ENCODE measurements around the gene TMEM132E. TPM values are rescaled to one million over a fixed set of nuclear protein-coding genes. Genes with fewer than 3 reads are reported as not detected.

The TMEM132E gene
- total RNA-seq, 6 experiments from 2014 or later = not detected

- TF ChIP-seq CTCF (IDR thresholded peaks at IDR 0.05) = no peak
- Mint-ChIP-seq H3K27me3 (ENCODE audit: insufficient read depth) (peaks cover 16% of the 10 kb centered on the region), H3K4me1 (ENCODE audit: low read depth) (no peaks in the 10 kb centered on the region), H3K4me3 (no peak overlapping the region), H3K27ac (no peak overlapping the region), H3K9me3 (no peaks in the 10 kb centered on the region), H3K36me3 (ENCODE audit: low read depth) (no peaks in the 10 kb centered on the region)
- DNase-seq = no peak
Measured at GRCh38 chr17:34539881-34540280, 39.5 kb upstream of the TMEM132E start.

GRCh38 chr17:34542700-34543336, 36.6 kb upstream of the TMEM132E start:
- Mint-ChIP-seq H3K27me3 (ENCODE audit: insufficient read depth) (peaks cover 16% of the 10 kb centered on the region), H3K4me1 (ENCODE audit: low read depth) (no peaks in the 10 kb centered on the region)
- no peak for DNase-seq

GRCh38 chr17:34547453-34548063, 31.8 kb upstream of the TMEM132E start:
- TF ChIP-seq CTCF (IDR thresholded peaks at IDR 0.05) = no peak
- H3K9me3 Mint-ChIP-seq = no peaks in the 10 kb centered on the region
- DNase-seq = no peak
- no peak overlapping the region for H3K27ac Mint-ChIP-seq
- H3K27me3 Mint-ChIP-seq (ENCODE audit: insufficient read depth) = peaks cover 9% of the 10 kb centered on the region
- H3K4me1 Mint-ChIP-seq (ENCODE audit: low read depth) = no peaks in the 10 kb centered on the region
- no peaks in the 10 kb centered on the region for H3K36me3 Mint-ChIP-seq (ENCODE audit: low read depth)
- no peak overlapping the region for H3K4me3 Mint-ChIP-seq

More at GRCh38 chr17:34542700-34543336, 36.6 kb upstream of the TMEM132E start:
- no peak overlapping the region for H3K4me3 Mint-ChIP-seq
- no peaks in the 10 kb centered on the region for H3K36me3 Mint-ChIP-seq (ENCODE audit: low read depth)
- TF ChIP-seq CTCF (IDR thresholded peaks at IDR 0.05) = peak; percentile 96
- no peaks in the 10 kb centered on the region for H3K9me3 Mint-ChIP-seq
- H3K27ac Mint-ChIP-seq = no peak overlapping the region

- no peaks in the 10 kb centered on the region for H3K9me3 Mint-ChIP-seq
- TF ChIP-seq CTCF (IDR thresholded peaks at IDR 0.05) = no peak
- H3K4me3 Mint-ChIP-seq = no peak overlapping the region
- DNase-seq = no peak
- no peaks in the 10 kb centered on the region for H3K4me1 Mint-ChIP-seq (ENCODE audit: low read depth)
- H3K36me3 Mint-ChIP-seq (ENCODE audit: low read depth) = no peaks in the 10 kb centered on the region
- no peak overlapping the region for H3K27ac Mint-ChIP-seq
- H3K27me3 Mint-ChIP-seq (ENCODE audit: insufficient read depth) = no peaks in the 10 kb centered on the region; the same call in 1 of the 2 replicates
Measured at GRCh38 chr17:34549966-34550365, 29.4 kb upstream of the TMEM132E start.

- Mint-ChIP-seq H3K27ac (no peak overlapping the region), H3K9me3 (no peaks in the 10 kb centered on the region), H3K4me3 (no peak overlapping the region), H3K36me3 (ENCODE audit: low read depth) (no peaks in the 10 kb centered on the region), H3K4me1 (ENCODE audit: low read depth) (no peaks in the 10 kb centered on the region), H3K27me3 (ENCODE audit: insufficient read depth) (no peaks in the 10 kb centered on the region; the same call in 1 of the 2 replicates)
- DNase-seq = no peak
- TF ChIP-seq CTCF (IDR thresholded peaks at IDR 0.05) = no peak
Measured at GRCh38 chr17:34553907-34554306, 25.5 kb upstream of the TMEM132E start.
